Natural killer cell (primary cell): ENCODE measurements around the gene PDCD10. TPM values are rescaled to one million over a fixed set of nuclear protein-coding genes. Genes with fewer than 3 reads are reported as not detected.

Source experiments
- ATAC-seq, 3 donors: fragments of 150-1000 bp in 2 of 3; fragments of 200-7000 bp in 1 of 3; cut with Tn5 transposase; 1 replicate in 1 of 3; 2 replicates in 2 of 3; pipeline ENCODE4 v1.10.0; 2021; ENCODE audit warnings: mild to moderate bottlenecking in 2 of 3, moderate library complexity in 2 of 3
- DNase-seq, 2 donors: peaks; one replicate each; pipeline versions ENCODE4 v3.0.0 to v3.0.0-alpha.2; 2013 to 2021; ENCODE audit warnings: mixed read lengths in 1 of 2
- H3K27ac ChIP-seq: one replicate; pipeline ENCODE4 v1.5.1; 2013; ENCODE audit warnings: mild to moderate bottlenecking, low read length
- H3K27me3 ChIP-seq: one replicate; pipeline ENCODE4 v1.6.1; 2013; ENCODE audit warnings: low read length; ENCODE audit not compliant: control insufficient read depth, insufficient read depth
- H3K36me3 ChIP-seq: one replicate; pipeline ENCODE4 v1.6.1; 2013; ENCODE audit warnings: low read length; ENCODE audit not compliant: control insufficient read depth, insufficient read depth
- H3K4me1 ChIP-seq: one replicate; pipeline ENCODE4 v1.6.1; 2013; ENCODE audit warnings: low read length; ENCODE audit not compliant: control insufficient read depth, insufficient read depth
- H3K4me3 ChIP-seq: one replicate; pipeline ENCODE4 v1.5.1; 2013; ENCODE audit warnings: low read length
- H3K9me3 ChIP-seq: one replicate; pipeline ENCODE4 v1.6.1; 2013; ENCODE audit warnings: low read length; ENCODE audit not compliant: control insufficient read depth, insufficient read depth
- H3K27ac Mint-ChIP-seq, 2 donors: one replicate each; pipeline ENCODE4 v1.8.0; 2022; ENCODE audit warnings: mild to moderate bottlenecking in 2 of 2, mixed read lengths in 2 of 2, moderate library complexity in 1 of 2
- H3K27me3 Mint-ChIP-seq, 2 donors: one replicate each; pipeline ENCODE4 v1.8.0; 2022; ENCODE audit warnings: low read depth in 2 of 2, mixed read lengths in 2 of 2
- H3K36me3 Mint-ChIP-seq: one replicate; pipeline ENCODE4 v1.8.0; 2022; ENCODE audit warnings: mixed read lengths
- H3K4me1 Mint-ChIP-seq, 2 donors: one replicate each; pipeline ENCODE4 v1.8.0; 2022; ENCODE audit warnings: mixed read lengths in 2 of 2
- H3K4me3 Mint-ChIP-seq: one replicate; pipeline ENCODE4 v1.8.0; 2022; ENCODE audit warnings: mild to moderate bottlenecking, moderate library complexity, mixed read lengths
- H3K9me3 Mint-ChIP-seq, 2 donors: one replicate each; pipeline ENCODE4 v1.8.0; 2022; ENCODE audit warnings: mixed read lengths in 2 of 2
- CTCF ChIP-seq: fragments of 200-600 bp; IDR thresholded peaks from one replicate; pipeline ENCODE4 v1.8.0; 2022; ENCODE audit warnings: antibody characterized with exemption
- WGBS: methylation state at CpG from one replicate; pipeline ENCODE4 v1.1.7; 2013; ENCODE audit warnings: missing lambda C conversion rate; ENCODE audit not compliant: insufficient coverage; 5-methylcytosine and 5-hydroxymethylcytosine counted together
- intact Hi-C: fragments of 100-400 bp; cut with micrococcal nuclease; formaldehyde crosslinking; loops from one replicate; pipeline ENCODE4 v1.14.2; 2022
- total RNA-seq, 4 donors: library from RNA; stranded (reverse); fragments of 120-200 nt in 1 of 4; gene quantifications; one replicate each; pipeline versions ENCODE4 v1.2.3 to v1.2.4, GENCODE V29; 2013 to 2022

PDCD10 gene
- total RNA-seq, 3 donors from 2014 or later (not counting 1 experiment from before 2014, with no cell fraction given), result 50.6 to 58.3 (median 50.8) TPM

GRCh38 chr3:167749728-167750127 lies 15.0 kb upstream of the PDCD10 start:
- no peaks in the 10 kb centered on the region for H3K36me3 Mint-ChIP-seq
- no peak for TF ChIP-seq CTCF
- no peak for ATAC-seq
- Histone ChIP-seq H3K9me3 (no peaks in the 10 kb centered on the region), H3K27ac (peak overlapping the region; percentile 37), H3K36me3 (no peaks in the 10 kb centered on the region), H3K4me3 (no peak overlapping the region), H3K27me3 (no peaks in the 10 kb centered on the region), H3K4me1 (no peaks in the 10 kb centered on the region)
- H3K4me3 Mint-ChIP-seq, result no peak overlapping the region
- no peak for DNase-seq
- 97% methylated on average over 2 of the region's 2 CpGs for WGBS
- H3K4me1 Mint-ChIP-seq, result peaks cover 10 to 25% of the 10 kb centered on the region in 2 donors
- intact Hi-C loops, result no loop called here
- H3K27me3 Mint-ChIP-seq, result no peaks in the 10 kb centered on the region
- H3K9me3 Mint-ChIP-seq, result no peaks in the 10 kb centered on the region
- peak overlapping the region; percentile 16 to 53 for H3K27ac Mint-ChIP-seq

- DNase-seq (no peak), ATAC-seq (no peak)
- Histone ChIP-seq H3K27ac (no peak overlapping the region), H3K4me1 (no peaks in the 10 kb centered on the region), H3K27me3 (no peaks in the 10 kb centered on the region), H3K9me3 (no peaks in the 10 kb centered on the region), H3K36me3 (no peaks in the 10 kb centered on the region), H3K4me3 (no peak overlapping the region)
- Mint-ChIP-seq H3K4me3 (no peak overlapping the region), H3K36me3 (no peaks in the 10 kb centered on the region), H3K4me1 (peaks cover 10 to 25% of the 10 kb centered on the region in 2 donors), H3K9me3 (no peaks in the 10 kb centered on the region), H3K27me3 (no peaks in the 10 kb centered on the region), H3K27ac (peak overlapping the region in 1 of 2 donors; percentile 53)
- TF ChIP-seq CTCF, result no peak
- intact Hi-C loops, result no loop called here
Observed at GRCh38 chr3:167749209-167749608, 14.5 kb upstream of the PDCD10 start.

GRCh38 chr3:167743799-167744198 lies 9.1 kb upstream of the PDCD10 start:
- WGBS, result 41% methylated on average over 2 of the region's 2 CpGs

More at GRCh38 chr3:167743799-167744198, 9.1 kb upstream of the PDCD10 start:
- no peak overlapping the region for H3K4me3 ChIP-seq
- Mint-ChIP-seq H3K9me3 (no peaks in the 10 kb centered on the region), H3K4me1 (peaks cover 5 to 12% of the 10 kb centered on the region in 2 donors), H3K27ac (no peak overlapping the region), H3K4me3 (no peak overlapping the region), H3K36me3 (no peaks in the 10 kb centered on the region), H3K27me3 (no peaks in the 10 kb centered on the region)
- no peak for ATAC-seq
- no peak overlapping the region for H3K27ac ChIP-seq
- no peaks in the 10 kb centered on the region for H3K9me3 ChIP-seq
- TF ChIP-seq CTCF, result no peak
- no peaks in the 10 kb centered on the region for H3K36me3 ChIP-seq
- DNase-seq, result no peak
- no peaks in the 10 kb centered on the region for H3K4me1 ChIP-seq
- no peaks in the 10 kb centered on the region for H3K27me3 ChIP-seq
- intact Hi-C loops, result no loop called here
